Measurements from ENCODE around the gene DCHS1. TPM values are rescaled to one million over a fixed set of nuclear protein-coding genes. Genes with fewer than 3 reads are reported as not detected.

The DCHS1 gene
- total and polyA plus RNA-seq, 2 of the 13 experiments (the other 11 are each of a cell fraction or from before 2014, with no cell fraction given): under 0.01 to 0.03 TPM

DNA sequence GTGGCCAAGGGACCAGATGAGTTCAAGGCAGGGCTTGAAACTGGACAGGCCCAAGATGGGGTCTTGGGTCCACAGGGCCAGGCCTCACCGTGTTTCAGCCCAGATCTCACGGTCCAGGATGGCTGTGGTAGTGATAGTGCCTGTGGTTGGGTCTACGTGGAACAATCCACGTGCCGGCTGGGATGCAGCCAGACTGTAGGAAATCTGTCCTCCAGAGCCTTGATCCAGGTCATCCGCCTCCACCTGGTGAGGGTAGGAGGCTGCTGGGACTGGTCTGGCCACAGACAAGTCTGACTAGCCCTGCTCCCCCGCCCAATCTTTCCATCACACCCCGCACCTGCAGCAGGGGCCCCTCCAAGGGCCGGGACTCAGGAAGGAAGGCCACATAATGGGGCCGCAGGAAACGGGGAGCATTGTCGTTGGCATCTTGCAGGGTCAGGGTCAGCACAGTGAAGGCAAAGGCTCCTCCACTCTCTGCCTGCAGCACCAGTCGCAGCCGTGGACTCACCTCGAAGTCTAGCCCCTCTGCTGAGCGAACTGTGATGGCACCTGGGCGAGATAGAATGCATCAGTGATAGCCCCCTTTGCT lies 29.7 kb downstream of the DCHS1 start (continued):
- TF ChIP-seq, protein P1, sequence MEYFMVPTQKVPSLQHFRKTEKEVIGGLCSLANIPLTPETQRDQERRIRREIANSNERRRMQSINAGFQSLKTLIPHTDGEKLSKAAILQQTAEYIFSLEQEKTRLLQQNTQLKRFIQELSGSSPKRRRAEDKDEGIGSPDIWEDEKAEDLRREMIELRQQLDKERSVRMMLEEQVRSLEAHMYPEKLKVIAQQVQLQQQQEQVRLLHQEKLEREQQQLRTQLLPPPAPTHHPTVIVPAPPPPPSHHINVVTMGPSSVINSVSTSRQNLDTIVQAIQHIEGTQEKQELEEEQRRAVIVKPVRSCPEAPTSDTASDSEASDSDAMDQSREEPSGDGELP (IDR thresholded peaks at IDR 0.05; ENCODE audit: borderline replicate concordance, low read depth): no peak
- no peak for TF ChIP-seq CBX5 (CRISPR knock-in tag; IDR thresholded peaks at IDR 0.05; ENCODE audit: borderline replicate concordance)
- TF ChIP-seq ZBTB14 (CRISPR knock-in tag; IDR thresholded peaks at IDR 0.05): no peak
- TF ChIP-seq AHR (CRISPR knock-in tag; IDR thresholded peaks at IDR 0.05): no peak
- no peak for TF ChIP-seq ARHGAP35 (CRISPR knock-in tag; IDR thresholded peaks at IDR 0.05; ENCODE audit: borderline replicate concordance)
- TF ChIP-seq, protein P2, sequence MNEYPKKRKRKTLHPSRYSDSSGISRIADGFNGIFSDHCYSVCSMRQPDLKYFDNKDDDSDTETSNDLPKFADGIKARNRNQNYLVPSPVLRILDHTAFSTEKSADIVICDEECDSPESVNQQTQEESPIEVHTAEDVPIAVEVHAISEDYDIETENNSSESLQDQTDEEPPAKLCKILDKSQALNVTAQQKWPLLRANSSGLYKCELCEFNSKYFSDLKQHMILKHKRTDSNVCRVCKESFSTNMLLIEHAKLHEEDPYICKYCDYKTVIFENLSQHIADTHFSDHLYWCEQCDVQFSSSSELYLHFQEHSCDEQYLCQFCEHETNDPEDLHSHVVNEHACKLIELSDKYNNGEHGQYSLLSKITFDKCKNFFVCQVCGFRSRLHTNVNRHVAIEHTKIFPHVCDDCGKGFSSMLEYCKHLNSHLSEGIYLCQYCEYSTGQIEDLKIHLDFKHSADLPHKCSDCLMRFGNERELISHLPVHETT (CRISPR knock-in tag; conservative IDR thresholded peaks at IDR 0.05): no peak

DNA sequence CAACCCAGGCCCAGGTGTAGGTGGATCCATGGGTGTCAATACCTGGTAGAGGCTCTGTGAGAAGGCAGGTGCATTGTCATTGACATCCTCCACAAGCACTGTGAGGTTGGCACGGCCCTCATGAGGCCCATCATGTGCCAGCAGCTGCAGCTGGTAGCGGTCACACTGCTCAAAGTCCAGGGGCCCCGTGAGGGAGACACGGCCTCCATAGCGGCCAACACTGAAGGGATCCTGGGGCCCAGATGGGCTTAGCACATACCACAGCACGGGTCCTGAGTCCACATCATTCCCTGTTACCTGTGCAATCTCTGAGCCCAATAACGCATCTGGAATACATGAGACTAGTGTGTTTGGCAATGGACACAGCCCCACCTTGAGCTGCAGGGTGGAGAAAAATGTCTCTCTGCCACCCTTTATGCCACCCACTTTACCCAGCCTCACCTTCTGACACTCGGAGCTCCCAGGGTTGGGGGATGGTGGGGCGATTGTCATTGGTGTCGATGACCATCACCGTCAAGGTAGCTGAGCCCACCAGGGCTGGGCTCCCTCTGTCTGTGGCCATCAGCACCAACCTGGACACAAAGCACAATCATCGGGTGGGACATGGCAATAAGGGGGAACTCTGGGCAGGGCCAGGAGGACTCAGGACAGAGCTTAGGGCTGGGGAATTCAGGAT lies 30.3 kb downstream of the DCHS1 start:
- Histone ChIP-seq H3K4me2 (ENCODE audit: low read depth, low read length) (peak overlapping the region; percentile 44), H3K4me1 (ENCODE audit: insufficient read depth, low read length) (peaks cover 21% of the 10 kb centered on the region), H3K36me3 (replicated peaks in 1 of 2; ENCODE audit: control insufficient read depth in 1 of 2, insufficient read depth in 2 of 2, low read length in 2 of 2) (no peaks in the 10 kb centered on the region), H3K4me3 (replicated peaks in 1 of 3; ENCODE audit: insufficient read depth in 1 of 3, low read depth in 2 of 3, low read length in 3 of 3) (peak overlapping the region in 1 of 3 experiments; percentile 24; a peak in 1 of 6 replicates), H3K27me3 (ENCODE audit: control insufficient read depth in 1 of 2, insufficient read depth in 2 of 2, low read length in 2 of 2) (peaks cover 17 to 76% of the 10 kb centered on the region in 2 experiments), H2AFZ (ENCODE audit: low read length) (no peak overlapping the region), H3K9me3 (ENCODE audit: low read length) (no peaks in the 10 kb centered on the region), H3K79me2 (ENCODE audit: insufficient read depth, low read length) (no peaks in the 10 kb centered on the region), H3K9ac (ENCODE audit: insufficient read depth, low read depth, low read length) (no peak overlapping the region), H4K20me1 (ENCODE audit: insufficient read depth, low read length) (no peaks in the 10 kb centered on the region), H3K27ac (ENCODE audit: extremely low read length, insufficient read depth, low read length) (no peak overlapping the region)
- 65% methylated on average over 6 of the region's 12 CpGs for WGBS (ENCODE audit: low lambda C conversion rate)
- FAIRE-seq (no peak), ATAC-seq (peak; percentile 50), DNase-seq (ENCODE audit: low spot score) (peak; percentile 28)
- POLR2A ChIA-PET: interaction anchor here (1.0 to 5.5 kb wide), 3 partner anchors 10 to 58 kb away, joined by 3 to 24 read pairs (median 5); partner anchors contain the start of genes MRPL17 and TAF10
- intact Hi-C loops (cut with micrococcal nuclease; ENCODE audit: unreplicated experiment): no loop called here
- CTCF ChIA-PET (ENCODE audit: low intra/inter-chr PET ratio, low total read pairs): no interaction called here
- in situ Hi-C loops (cut with HindIII; ENCODE audit: extremely low pct_ligation_motif_present, low pct_unique_long_range_greater_than_20kb): no loop called here
- no TSS peak for BruUV-seq (replicated peaks)
- TF ChIP-seq ZNF749 (CRISPR knock-in tag; IDR thresholded peaks at IDR 0.05; ENCODE audit: borderline replicate concordance): no peak
- no peak for TF ChIP-seq SP2 (CRISPR knock-in tag; IDR thresholded peaks at IDR 0.05)
- TF ChIP-seq ZNF660 (CRISPR knock-in tag; IDR thresholded peaks at IDR 0.05; ENCODE audit: borderline replicate concordance, low read depth): no peak
- no peak for TF ChIP-seq SOX13 (IDR thresholded peaks at IDR 0.05)
- 0 out of 4 replicates have a peak, but pooled peaks of 1 of the 2 experiments have one; percentile 5 for TF ChIP-seq SOX13 (CRISPR knock-in tag; conservative IDR thresholded peaks at IDR 0.05 in 1 of 2, IDR thresholded peaks at IDR 0.05 in 1 of 2)
- peak; percentile 90 for TF ChIP-seq HIC2 (CRISPR knock-in tag; IDR thresholded peaks at IDR 0.05; ENCODE audit: low read depth)
- TF ChIP-seq BHLHE40 (IDR thresholded peaks at IDR 0.05; ENCODE audit: low read length): peak; percentile 72
- TF ChIP-seq ELF3 (CRISPR knock-in tag; IDR thresholded peaks at IDR 0.05): no peak
- no peak for TF ChIP-seq ZNF468 (CRISPR knock-in tag; IDR thresholded peaks at IDR 0.05)
